ENCODE data around the gene GTF2H3. TPM values are rescaled to one million over a fixed set of nuclear protein-coding genes. Genes with fewer than 3 reads are reported as not detected.

Gene GTF2H3
- total RNA-seq, 2 donors from 2014 or later: 22.1 to 27.3 TPM

DNA sequence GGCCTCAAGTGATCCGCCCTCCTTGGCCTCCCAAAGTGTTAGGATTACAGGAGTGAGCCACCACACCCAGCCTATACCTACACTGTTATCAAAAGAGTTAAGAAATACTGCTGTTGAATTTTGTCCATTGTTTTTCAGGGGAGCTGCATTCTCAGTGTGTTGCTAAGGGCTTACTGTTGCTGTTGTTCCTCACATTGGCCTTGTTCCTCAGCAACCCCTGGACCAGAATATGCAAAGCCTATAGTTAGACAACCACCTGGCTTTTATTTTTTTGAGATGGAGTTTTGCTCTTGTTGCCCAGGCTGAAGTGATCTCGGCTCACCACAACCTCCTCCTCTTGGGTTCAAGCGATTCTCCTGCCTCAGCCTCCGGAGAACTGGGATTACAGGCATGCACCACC, 73.8 kb downstream of the GTF2H3 start:
- Histone ChIP-seq H3K4me3 (no peak overlapping the region), H3K36me3 (no peaks in the 10 kb centered on the region), H3K27me3 (no peaks in the 10 kb centered on the region), H3K9me3 (no peaks in the 10 kb centered on the region), H3K27ac (no peak overlapping the region), H3K4me1 (peaks cover 4% of the 10 kb centered on the region), H3K9ac (ENCODE audit: low read depth in 2 of 2, low read length in 2 of 2) (no peak overlapping the region)
- TF ChIP-seq, protein P1, sequence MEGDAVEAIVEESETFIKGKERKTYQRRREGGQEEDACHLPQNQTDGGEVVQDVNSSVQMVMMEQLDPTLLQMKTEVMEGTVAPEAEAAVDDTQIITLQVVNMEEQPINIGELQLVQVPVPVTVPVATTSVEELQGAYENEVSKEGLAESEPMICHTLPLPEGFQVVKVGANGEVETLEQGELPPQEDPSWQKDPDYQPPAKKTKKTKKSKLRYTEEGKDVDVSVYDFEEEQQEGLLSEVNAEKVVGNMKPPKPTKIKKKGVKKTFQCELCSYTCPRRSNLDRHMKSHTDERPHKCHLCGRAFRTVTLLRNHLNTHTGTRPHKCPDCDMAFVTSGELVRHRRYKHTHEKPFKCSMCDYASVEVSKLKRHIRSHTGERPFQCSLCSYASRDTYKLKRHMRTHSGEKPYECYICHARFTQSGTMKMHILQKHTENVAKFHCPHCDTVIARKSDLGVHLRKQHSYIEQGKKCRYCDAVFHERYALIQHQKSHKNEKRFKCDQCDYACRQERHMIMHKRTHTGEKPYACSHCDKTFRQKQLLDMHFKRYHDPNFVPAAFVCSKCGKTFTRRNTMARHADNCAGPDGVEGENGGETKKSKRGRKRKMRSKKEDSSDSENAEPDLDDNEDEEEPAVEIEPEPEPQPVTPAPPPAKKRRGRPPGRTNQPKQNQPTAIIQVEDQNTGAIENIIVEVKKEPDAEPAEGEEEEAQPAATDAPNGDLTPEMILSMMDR (IDR thresholded peaks at IDR 0.05): no peak
- DNase-seq: no peak
- intact Hi-C loops (cut with DNase I): no loop called here

Other genes with a start within 250 kb of the GTF2H3 start
- gene KMT5A, start 249.7 kb upstream of the GTF2H3 start, total RNA-seq: 10 to 100 TPM; 38.2 to 59.3 TPM
- 1 to 10 TPM in 1 of 2 donors, under 1 TPM in 1; 0.96 to 2.1 TPM for gene RILPL2, start 197.1 kb upstream of the GTF2H3 start, total RNA-seq
- 10 to 100 TPM; 17.4 to 23.2 TPM for gene SNRNP35, start 175.7 kb upstream of the GTF2H3 start, total RNA-seq
- gene RILPL1, start 100.1 kb upstream of the GTF2H3 start, total RNA-seq: 1 to 10 TPM; 2.6 to 5.0 TPM
- 100 to 1,000 TPM; 297 to 381 TPM for gene TMED2, start 49.3 kb upstream of the GTF2H3 start, total RNA-seq
- gene DDX55, start 31.7 kb upstream of the GTF2H3 start, total RNA-seq: 10 to 100 TPM in 1 of 2 donors, 1 to 10 TPM in 1; 8.1 to 19.7 TPM
- gene EIF2B1, start 143 bp upstream of the GTF2H3 start, total RNA-seq: 10 to 100 TPM; 37.3 to 55.4 TPM
- gene TCTN2, start 37.3 kb downstream of the GTF2H3 start, total RNA-seq: 1 to 10 TPM; 6.1 to 7.3 TPM
- gene ATP6V0A2, start 78.5 kb downstream of the GTF2H3 start, total RNA-seq: 10 to 100 TPM; 26.1 to 36.5 TPM
- gene DNAH10, start 128.5 kb downstream of the GTF2H3 start, total RNA-seq: under 1 TPM; 0.32 to 0.35 TPM

Measured in colonic mucosa (tissue), 4 donors.